ENCODE measurements around the gene EPSTI1. TPM values are rescaled to one million over a fixed set of nuclear protein-coding genes. Genes with fewer than 3 reads are reported as not detected.

Gene EPSTI1
- total and polyA plus RNA-seq, 10 of the 15 experiments (the other 5 are each of a cell fraction or from before 2014, with no cell fraction given), result 4.7 to 32.0 (median 24.2) TPM

- TF ChIP-seq ZBTB40 (IDR thresholded peaks at IDR 0.05; ENCODE audit: borderline replicate concordance) (no peak), ZZZ3 (IDR thresholded peaks at IDR 0.05; ENCODE audit: control insufficient read depth, insufficient read length, low read depth) (no peak), BMI1 (IDR thresholded peaks at IDR 0.05; ENCODE audit: borderline replicate concordance) (peak; percentile 81), BHLHE40 (IDR thresholded peaks at IDR 0.05; ENCODE audit: borderline replicate concordance in 1 of 2, low read depth in 2 of 2, low read length in 1 of 2) (0 out of 4 replicates have a peak, but pooled peaks have one; percentile 5 to 15), ZBTB11 (CRISPR knock-in tag; IDR thresholded peaks at IDR 0.05) (no peak), TCF3 (IDR thresholded peaks at IDR 0.05; ENCODE audit: borderline replicate concordance, insufficient read depth, low read depth, low read length) (no peak), CHD2 (IDR thresholded peaks at IDR 0.05; ENCODE audit: borderline replicate concordance, low read depth, low read length) (0 out of 2 replicates have a peak, but pooled peaks have one; percentile 13), PML (IDR thresholded peaks at IDR 0.05; ENCODE audit: low read length) (no peak), ZNF207 (IDR thresholded peaks at IDR 0.05; ENCODE audit: borderline replicate concordance) (peak; percentile 89; the same call in 1 of the 2 replicates), DPF2 (IDR thresholded peaks at IDR 0.05) (peak; percentile 94), SMAD1 (IDR thresholded peaks at IDR 0.05; ENCODE audit: low read depth, partially characterized antibody) (no peak), SMC3 (IDR thresholded peaks at IDR 0.05; ENCODE audit: borderline replicate concordance, low read length) (no peak), ATF7 (IDR thresholded peaks at IDR 0.05; ENCODE audit: low read depth) (peak; percentile 73), RAD51 (IDR thresholded peaks at IDR 0.05) (no peak), NR2F1 (conservative IDR thresholded peaks at IDR 0.05) (peak; percentile 65), JUND (IDR thresholded peaks at IDR 0.05; ENCODE audit: low read depth, low read length) (no peak), CEBPB (IDR thresholded peaks at IDR 0.05; ENCODE audit: borderline replicate concordance in 1 of 2, low read depth in 2 of 2, low read length in 2 of 2) (no peak), MTA2 (IDR thresholded peaks at IDR 0.05; ENCODE audit: low read depth) (peak; percentile 99), ASH2L (IDR thresholded peaks at IDR 0.05; ENCODE audit: borderline replicate concordance, low read depth) (no peak), MXI1 (IDR thresholded peaks at IDR 0.05; ENCODE audit: low read depth, low read length) (no peak), ATF2 (IDR thresholded peaks at IDR 0.05; ENCODE audit: low read length) (no peak)
- TF ChIP-seq, protein P1, sequence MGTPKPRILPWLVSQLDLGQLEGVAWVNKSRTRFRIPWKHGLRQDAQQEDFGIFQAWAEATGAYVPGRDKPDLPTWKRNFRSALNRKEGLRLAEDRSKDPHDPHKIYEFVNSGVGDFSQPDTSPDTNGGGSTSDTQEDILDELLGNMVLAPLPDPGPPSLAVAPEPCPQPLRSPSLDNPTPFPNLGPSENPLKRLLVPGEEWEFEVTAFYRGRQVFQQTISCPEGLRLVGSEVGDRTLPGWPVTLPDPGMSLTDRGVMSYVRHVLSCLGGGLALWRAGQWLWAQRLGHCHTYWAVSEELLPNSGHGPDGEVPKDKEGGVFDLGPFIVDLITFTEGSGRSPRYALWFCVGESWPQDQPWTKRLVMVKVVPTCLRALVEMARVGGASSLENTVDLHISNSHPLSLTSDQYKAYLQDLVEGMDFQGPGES (IDR thresholded peaks at IDR 0.05), result no peak
Measured at GRCh38 chr13:42977219-42977659, 14.8 kb downstream of the EPSTI1 start (continued).

Data from GM12878 (cell line).